GM18517 (cell line): Measurements from ENCODE around the gene SQOR.

Source experiments
- ATAC-seq: cut with Tn5 transposase; IDR thresholded peaks from one replicate; pipeline ENCODE4 v1.9.1; 2021; ENCODE audit warnings: mild to moderate bottlenecking, moderate library complexity; ENCODE audit not compliant: unreplicated experiment

Gene SQOR

GRCh38 chr15:45657764-45658545 is 23.1 kb downstream of the SQOR start:
- ATAC-seq, result no peak

DNA sequence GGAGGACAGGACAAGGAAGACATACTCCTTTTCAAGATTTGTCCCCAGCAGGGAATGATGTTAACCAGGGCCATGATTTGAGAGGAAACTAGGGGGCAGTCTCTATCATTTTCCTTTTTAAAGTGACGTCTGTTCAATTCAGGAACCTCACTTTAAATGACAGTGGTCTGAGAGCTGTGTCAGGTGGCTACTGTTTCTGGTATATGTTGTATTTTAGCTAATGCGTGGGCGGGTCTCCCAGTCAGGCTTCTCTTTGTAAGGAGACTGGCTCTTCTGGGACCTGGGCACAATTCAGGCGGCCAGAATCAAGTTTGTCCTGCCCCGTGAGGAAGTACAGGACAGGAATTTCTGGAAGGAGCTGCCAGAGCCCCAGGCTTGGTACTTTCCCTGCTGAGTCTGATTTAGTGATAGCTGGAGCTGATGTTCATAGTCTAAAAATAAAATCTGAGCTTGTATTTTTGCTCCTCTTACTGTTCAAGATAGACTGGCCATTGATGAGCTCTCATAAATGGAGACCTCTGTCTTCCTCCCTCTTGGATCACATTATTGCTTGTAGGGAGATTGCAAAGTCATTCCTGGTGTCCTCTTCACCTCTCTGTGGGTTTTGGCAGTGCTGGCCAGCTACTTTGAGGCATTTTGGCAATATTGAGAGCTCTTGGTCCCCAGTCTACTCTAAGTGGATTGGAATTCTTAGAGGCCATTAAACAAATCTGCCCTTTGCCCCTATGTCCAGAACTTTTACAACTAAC is 25.6 kb downstream of the SQOR start:
- no peak for ATAC-seq

GRCh38 chr15:45662375-45662774 is 27.5 kb downstream of the SQOR start:
- ATAC-seq, result no peak

DNA sequence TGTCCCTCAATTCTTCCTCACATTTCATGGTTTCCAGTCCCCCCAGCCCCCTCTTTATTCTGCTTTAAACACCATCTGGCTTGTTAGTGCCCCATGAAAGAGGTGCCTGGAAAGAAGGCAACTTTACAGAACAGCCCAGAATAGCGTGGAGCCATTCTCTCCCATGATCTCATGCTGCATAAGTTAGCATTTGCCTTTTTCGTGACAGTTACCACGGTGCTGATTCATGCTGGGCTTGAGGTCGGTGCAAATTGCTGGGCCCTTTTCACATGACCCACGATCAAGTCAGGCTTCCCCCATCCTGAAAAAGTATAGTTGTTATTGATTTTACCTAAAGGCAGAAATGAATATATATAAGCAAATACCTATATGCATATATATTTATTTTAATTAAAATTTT is 29.6 kb downstream of the SQOR start:
- no peak for ATAC-seq

GRCh38 chr15:45665261-45665660 is 30.4 kb downstream of the SQOR start:
- no peak for ATAC-seq

DNA sequence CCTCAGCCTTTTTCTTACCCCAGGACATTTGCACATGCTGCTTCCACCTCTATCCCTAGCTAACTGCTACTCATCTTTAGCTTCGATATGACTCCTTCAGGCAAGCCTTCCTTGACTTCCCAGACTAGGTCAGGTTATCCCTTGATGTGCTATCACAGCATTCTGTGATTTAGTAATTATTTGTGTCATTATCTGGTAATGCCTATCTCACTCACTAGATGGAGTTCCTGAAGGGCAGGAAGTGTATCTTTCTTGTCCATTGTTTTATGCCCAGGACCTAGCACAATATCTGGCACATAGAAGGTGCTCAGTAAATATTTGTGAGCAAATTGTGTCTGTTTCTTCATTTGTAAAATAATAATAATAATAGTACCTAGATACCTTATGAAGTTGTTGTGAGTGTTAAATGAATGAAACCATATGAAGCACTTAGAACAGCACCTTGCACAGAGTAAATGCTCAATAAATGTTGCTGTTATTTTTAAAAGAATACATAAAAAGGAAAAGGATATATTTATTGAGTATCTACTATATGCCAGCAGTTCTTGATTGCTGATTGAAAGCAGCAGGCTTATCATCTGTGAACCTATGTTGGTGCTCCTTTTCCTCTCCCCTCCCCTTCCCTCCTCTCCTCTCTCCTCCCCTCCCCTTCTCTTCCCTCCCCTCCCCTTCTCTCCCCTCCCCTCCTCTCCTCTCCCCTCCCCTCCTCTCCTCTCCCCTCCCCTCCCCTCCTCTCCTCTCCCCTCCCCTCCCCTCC is 31.5 kb downstream of the SQOR start:
- ATAC-seq, result no peak

DNA sequence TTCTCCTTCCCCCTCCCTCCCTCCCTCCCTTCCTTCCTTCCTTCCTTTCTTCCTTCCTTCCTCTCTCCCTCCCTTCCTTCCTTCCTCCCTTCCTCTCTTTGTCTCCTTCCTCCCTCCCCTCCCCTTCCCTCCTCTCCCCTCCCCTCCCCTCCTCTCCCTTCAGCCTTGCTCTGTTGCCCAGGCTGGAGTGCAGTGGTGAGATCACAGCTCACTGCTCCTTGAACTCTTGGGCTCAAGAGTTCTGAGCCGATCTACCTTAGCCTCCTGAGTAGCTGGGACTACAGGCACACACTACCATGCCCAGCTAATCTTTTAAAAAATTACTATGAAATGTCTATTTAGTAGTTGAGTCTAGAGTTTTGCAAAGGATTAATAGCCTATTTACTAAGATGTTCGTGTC is 32.2 kb downstream of the SQOR start:
- ATAC-seq, result no peak

- ATAC-seq, result no peak
These were observed 33.6 kb downstream of the SQOR start for GRCh38 chr15:45668386-45668785.

GRCh38 chr15:45669422-45669821 is 34.6 kb downstream of the SQOR start:
- ATAC-seq, result no peak

DNA sequence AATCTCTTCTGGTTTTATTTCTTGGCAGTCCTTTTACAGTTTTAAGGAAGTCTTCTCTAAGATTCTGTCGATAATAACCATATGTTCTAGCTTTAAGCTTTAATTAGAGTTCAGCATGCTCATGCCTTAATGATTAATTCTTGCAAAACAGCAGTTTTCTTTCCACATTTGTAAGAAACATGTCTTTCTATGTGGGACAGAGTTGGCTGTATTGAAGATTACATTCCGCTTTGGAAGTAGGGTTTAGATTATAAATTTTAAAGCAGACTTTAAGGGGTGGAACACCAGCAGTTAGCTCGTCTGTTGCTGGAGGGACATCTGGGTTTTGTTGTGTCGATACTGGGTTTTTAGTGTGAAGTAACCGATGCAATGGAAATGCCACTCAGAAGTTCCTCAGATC is 35.3 kb downstream of the SQOR start:
- ATAC-seq, result no peak

- ATAC-seq, result no peak
These were observed 35.7 kb downstream of the SQOR start for GRCh38 chr15:45670511-45670910.

- ATAC-seq, result no peak
These were observed 39.8 kb downstream of the SQOR start for GRCh38 chr15:45674677-45675076.

GRCh38 chr15:45677797-45678196 is 43.0 kb downstream of the SQOR start:
- ATAC-seq, result no peak

- ATAC-seq, result no peak
These were observed 43.8 kb downstream of the SQOR start for GRCh38 chr15:45678459-45679178.

DNA sequence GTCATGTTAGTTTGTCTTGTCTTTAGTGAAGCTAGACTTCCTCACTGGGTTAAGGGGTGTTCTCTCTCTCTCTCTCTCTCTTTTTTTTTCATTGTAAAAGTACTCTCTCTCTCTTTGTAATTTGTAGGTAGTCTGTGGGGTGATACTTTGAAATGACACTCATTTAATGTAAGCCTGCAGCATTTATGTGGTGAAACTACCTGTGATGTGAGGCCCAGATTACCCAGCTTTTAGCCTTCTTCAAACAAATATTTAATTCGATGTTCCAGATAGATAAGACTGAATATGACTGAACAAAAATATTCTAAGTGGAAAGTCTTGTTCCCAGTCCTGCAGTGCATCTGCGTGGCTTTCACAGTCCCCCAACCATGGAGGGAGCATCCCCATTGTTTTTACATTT is 49.7 kb downstream of the SQOR start:
- ATAC-seq, result no peak

DNA sequence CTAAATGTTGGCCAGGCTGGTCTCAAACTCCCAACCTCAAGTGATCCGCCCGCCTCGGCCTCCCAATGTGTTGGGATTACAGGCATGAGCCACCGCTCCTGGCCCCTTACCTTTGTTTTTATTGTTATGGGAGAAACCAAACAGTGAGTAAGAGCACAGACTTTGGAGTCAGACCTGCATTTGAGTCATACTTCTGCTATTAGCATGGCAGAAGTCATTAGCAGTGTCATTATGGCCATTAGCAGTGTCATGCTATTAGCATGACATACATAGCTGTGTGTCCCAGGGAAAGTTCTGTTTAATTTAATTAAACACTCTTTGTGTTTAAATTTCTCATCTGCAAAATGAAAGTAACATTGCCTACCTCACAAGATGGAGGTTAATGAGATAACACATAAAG is 54.8 kb downstream of the SQOR start:
- ATAC-seq, result no peak

DNA sequence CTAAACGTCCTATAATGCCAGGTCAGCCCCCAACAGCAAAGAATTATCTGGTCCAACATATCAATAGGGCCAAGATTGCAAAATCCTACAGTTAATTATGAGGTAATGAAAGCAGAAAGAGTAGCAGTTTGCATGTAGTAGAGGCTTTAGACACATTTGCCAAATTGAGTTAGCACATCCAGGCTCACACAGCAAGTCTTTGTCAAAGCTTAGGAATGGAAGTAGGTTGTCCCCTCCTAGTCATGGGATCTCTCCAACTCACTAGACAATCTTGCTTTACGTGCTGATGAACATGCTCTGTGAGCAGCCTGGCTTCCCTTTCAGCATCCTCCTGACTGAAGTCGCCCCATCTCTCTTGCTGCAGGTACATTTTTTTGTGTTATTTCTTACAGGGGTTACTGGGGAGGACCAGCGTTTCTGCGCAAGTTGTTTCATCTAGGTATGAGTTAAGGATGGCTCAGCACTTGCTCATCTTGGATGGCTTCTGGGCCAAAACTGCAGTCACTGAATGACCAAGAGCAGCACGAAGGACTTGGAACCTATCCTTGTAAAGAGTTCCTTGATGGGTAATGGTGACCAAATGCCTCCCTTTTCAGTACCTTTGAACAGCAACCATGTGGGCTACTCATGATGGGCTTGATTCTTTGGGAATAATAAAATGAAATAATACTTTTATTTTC is 55.9 kb downstream of the SQOR start:
- ATAC-seq, result no peak

GRCh38 chr15:45701108-45701507 is 66.3 kb downstream of the SQOR start:
- no peak for ATAC-seq

- ATAC-seq, result no peak
These were observed 67.2 kb downstream of the SQOR start for GRCh38 chr15:45702041-45702440.

DNA sequence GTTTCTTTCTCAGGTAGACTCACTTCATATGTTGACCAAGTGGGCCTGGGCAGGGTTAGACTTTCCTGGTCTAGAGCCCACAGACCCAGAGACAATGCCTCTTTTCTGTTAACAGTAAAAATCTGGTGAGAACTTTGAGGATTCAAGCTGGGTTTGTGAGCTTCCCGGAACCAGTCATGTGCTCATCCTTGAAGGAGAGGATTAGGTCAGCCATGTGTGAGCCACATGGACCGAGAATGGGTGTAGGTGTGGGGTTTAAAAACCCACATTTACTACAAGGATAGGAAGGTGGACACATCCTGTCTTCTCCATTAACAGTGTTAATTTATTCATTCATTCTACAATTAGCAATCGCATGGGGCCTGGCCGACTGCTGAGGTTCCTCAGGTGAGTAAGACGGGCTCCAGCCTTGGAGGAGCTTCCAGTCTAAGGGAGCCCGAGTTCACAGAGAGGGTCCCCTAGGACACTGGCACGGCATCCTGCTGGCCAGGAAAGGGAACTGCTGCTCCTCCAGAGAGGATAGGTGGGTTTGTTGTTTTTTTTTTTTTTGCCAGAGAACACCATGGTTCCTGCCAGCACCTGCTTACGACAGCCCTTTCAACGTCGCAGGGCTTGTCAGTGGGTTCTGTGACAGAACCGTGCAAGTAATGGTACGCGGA is 69.0 kb downstream of the SQOR start:
- ATAC-seq, result no peak
